Panc1 (cell line): ENCODE data around the gene SHISA7. TPM values are rescaled to one million over a fixed set of nuclear protein-coding genes. Genes with fewer than 3 reads are reported as not detected.
A peak's percentile ranks its signal among the peaks of the same experiment; 100 is the strongest.

Source experiments
- ATAC-seq: fragments of 200-7000 bp; cut with Tn5 transposase; 2 replicates; pipeline ENCODE4 v1.9.1; 2020; ENCODE audit warnings: mild to moderate bottlenecking, moderate library complexity
- BruUV-seq: library from RNA; stranded (reverse); fragments of 400-500 nt; replicated peaks from 2 replicates; lab custom pipeline; 2021; lab: Mats Ljungman, UMichigan
- CTCF ChIA-PET: fragments of 300-600 bp; sonication (Branson Sonifier 250); formaldehyde crosslinking; loops from one replicate; lab custom pipeline; 2022; ENCODE audit warnings: antibody characterized with exemption; lab: Charles Lee
- POLR2A ChIA-PET: fragments of 300-600 bp; sonication (Branson Sonifier 250); formaldehyde crosslinking; loops from one replicate; lab custom pipeline; 2022; ENCODE audit warnings: antibody characterized with exemption; lab: Charles Lee
- DNase-seq: peaks from one replicate; pipeline ENCODE4 v3.0.0-alpha.2; 2010; ENCODE audit warnings: low read depth, low spot score
- H3K27ac ChIP-seq: 2 replicates; pipeline ENCODE4 v1.5.1; 2011; ENCODE audit warnings: mild to moderate bottlenecking, low read length, inconsistent platforms
- H3K27me3 ChIP-seq: fragments of 200-500 bp; sonication (Bioruptor generic); 2 replicates; pipeline ENCODE4 v1.6.0; 2014; ENCODE audit warnings: low read length, inconsistent platforms; ENCODE audit not compliant: control insufficient read depth, insufficient read depth
- H3K36me3 ChIP-seq: fragments of 200-500 bp; sonication (Bioruptor generic); 2 replicates; pipeline ENCODE4 v1.5.1; 2014; ENCODE audit warnings: inconsistent platforms, mild to moderate bottlenecking, low read length, moderate library complexity; ENCODE audit not compliant: control insufficient read depth, insufficient read depth
- H3K4me1 ChIP-seq: 2 replicates; pipeline ENCODE4 v1.5.1; 2011; ENCODE audit warnings: inconsistent platforms, mild to moderate bottlenecking, low read length, moderate library complexity; ENCODE audit not compliant: control insufficient read depth, insufficient read depth
- H3K4me3 ChIP-seq, 2 experiments: 2 replicates each; pipeline ENCODE4 v1.5.1; 2011 to 2012; ENCODE audit warnings: low read depth in 2 of 2, low read length in 2 of 2, mild to moderate bottlenecking in 2 of 2, inconsistent platforms in 1 of 2, moderate library complexity in 1 of 2
- H3K9me3 ChIP-seq: fragments of 200-500 bp; sonication (Bioruptor generic); 2 replicates; pipeline ENCODE4 v1.5.1; 2014; ENCODE audit warnings: low read depth, mild to moderate bottlenecking, inconsistent platforms, low read length, moderate library complexity; ENCODE audit not compliant: control insufficient read depth, insufficient read depth
- CTCF ChIP-seq: fragments of 450-650 bp; IDR thresholded peaks from 2 replicates; pipeline ENCODE4 v1.5.1; 2017; ENCODE audit warnings: mild to moderate bottlenecking
- POLR2AphosphoS5 ChIP-seq: IDR thresholded peaks from 2 replicates; pipeline ENCODE4 v1.6.1; 2012; ENCODE audit warnings: mild to moderate bottlenecking, low read depth, low read length, moderate library complexity
- REST ChIP-seq, 2 experiments: IDR thresholded peaks; 2 replicates each; pipeline ENCODE4 v1.6.1; 2011 to 2012; ENCODE audit warnings: low read depth in 2 of 2, control low read depth in 1 of 2, low read length in 1 of 2, mild to moderate bottlenecking in 1 of 2, moderate library complexity in 1 of 2; ENCODE audit not compliant: insufficient read depth in 1 of 2
- SIN3A ChIP-seq: IDR thresholded peaks from 2 replicates; pipeline ENCODE4 v1.6.1; 2012; ENCODE audit warnings: low read depth, mild to moderate bottlenecking, low read length, moderate library complexity, borderline replicate concordance; ENCODE audit not compliant: insufficient read depth
- TCF7L2 ChIP-seq: IDR thresholded peaks from 2 replicates; pipeline ENCODE4 v1.6.1; 2011; ENCODE audit warnings: mild to moderate bottlenecking, low read depth, low read length, inconsistent platforms
- in situ Hi-C: cut with HindIII; loops from 2 replicates; pipeline ENCODE4 v1.10.0; 2016; ENCODE audit warnings: low sequenced_read_pairs, low pct_unique_long_range_greater_than_20kb
- intact Hi-C: fragments of 100-400 bp; cut with micrococcal nuclease; formaldehyde crosslinking; loops from one replicate; pipeline ENCODE4 v1.10.0; 2022; ENCODE audit not compliant: unreplicated experiment
- total RNA-seq: library from RNA; stranded (reverse); gene quantifications from one replicate; pipeline ENCODE4 v1.2.1, GENCODE V29; 2021; ENCODE audit not compliant: unreplicated experiment

The SHISA7 gene
- total RNA-seq, 1 experiment from 2014 or later = 0.03 TPM

- no TSS peak for BruUV-seq
- Histone ChIP-seq H3K27ac (no peak overlapping the region), H3K4me1 (peaks cover 58% of the 10 kb centered on the region), H3K9me3 (no peaks in the 10 kb centered on the region), H3K27me3 (no peaks in the 10 kb centered on the region), H3K36me3 (peaks cover 22% of the 10 kb centered on the region), H3K4me3 (no peak overlapping the region)
- TF ChIP-seq SIN3A (no peak), TCF7L2 (no peak), CTCF (no peak), POLR2AphosphoS5 (peak; percentile 7; the same call in 1 of the 2 replicates), REST (IDR thresholded peaks at IDR 0.05; ENCODE audit: insufficient read depth in 1 of 2, low read depth in 2 of 2, low read length in 1 of 2) (no peak)
- intact Hi-C loops = no loop called here
- CTCF ChIA-PET = no interaction called here
- POLR2A ChIA-PET = interaction anchor here (0.6 to 1.9 kb wide), 4 partner anchors 10 to 223 kb away, joined by 3 to 7 read pairs (median 4); partner anchors contain the start of gene DNAAF3
- in situ Hi-C loops = no loop called here
- DNase-seq = no peak
- no peak for ATAC-seq
These were observed 53.4 kb downstream of the SHISA7 start for GRCh38 chr19:55389386-55390317.

GRCh38 chr19:55387736-55388497 lies 55.2 kb downstream of the SHISA7 start:
- H3K4me3 ChIP-seq = peak overlapping the region; percentile 83 to 98
- H3K27me3 ChIP-seq = no peaks in the 10 kb centered on the region
- intact Hi-C loops = no loop called here
- H3K9me3 ChIP-seq = no peaks in the 10 kb centered on the region
- ATAC-seq = no peak
- TF ChIP-seq REST (IDR thresholded peaks at IDR 0.05; ENCODE audit: insufficient read depth in 1 of 2, low read depth in 2 of 2, low read length in 1 of 2) = no peak
- no peak for TF ChIP-seq POLR2AphosphoS5
- no peak for TF ChIP-seq TCF7L2
- TF ChIP-seq SIN3A = no peak
- no peak for TF ChIP-seq CTCF
- ChIA-PET CTCF (no interaction called here), POLR2A (no interaction called here)
- no peak for DNase-seq
- H3K27ac ChIP-seq = peak overlapping the region; percentile 97
- BruUV-seq = no TSS peak
- H3K4me1 ChIP-seq = peaks cover 52% of the 10 kb centered on the region
- peaks cover 22% of the 10 kb centered on the region for H3K36me3 ChIP-seq
- in situ Hi-C loops = no loop called here
